Jurkat, Clone E6-1 (cell line): ENCODE measurements around the gene DCDC2.
"Not testable (repeated sequence)": the region's sequence is repeated elsewhere in the genome, so short reads cannot be mapped to it uniquely, and the experiment has no call there.

Experiments
- DNase-seq: peaks from one replicate; pipeline ENCODE4 v3.0.0-alpha.2; 2011; ENCODE audit warnings: low read depth, low spot score
- H3K4me3 ChIP-seq: 2 replicates; pipeline ENCODE4 v1.5.1; 2011; ENCODE audit warnings: mild to moderate bottlenecking, low read length, control low read depth, moderate library complexity

The DCDC2 gene

GRCh38 chr6:24330137-24330732 lies 27.6 kb downstream of the DCDC2 start:
- H3K4me3 ChIP-seq, result no peak overlapping the region
- DNase-seq, result no peak

DNA sequence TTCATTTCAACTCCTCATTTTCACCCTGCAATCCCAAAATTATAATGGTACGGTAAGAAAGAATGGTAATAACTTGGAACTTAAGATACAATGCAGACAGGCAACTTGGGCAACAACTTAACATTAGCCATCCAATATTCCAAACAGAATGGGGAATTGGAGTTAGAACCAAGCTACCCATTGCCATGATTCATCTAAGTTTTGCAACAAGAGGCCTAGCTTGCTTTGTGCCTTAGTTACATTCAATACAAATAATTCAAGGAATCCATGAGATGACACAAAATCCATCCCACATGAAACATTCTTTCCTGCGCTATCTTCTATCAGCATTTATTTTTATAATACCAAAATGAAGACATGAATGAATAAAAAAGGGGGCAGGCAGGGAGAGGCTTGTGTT lies 28.4 kb downstream of the DCDC2 start:
- DNase-seq, result no peak
- no peak overlapping the region for H3K4me3 ChIP-seq

DNA sequence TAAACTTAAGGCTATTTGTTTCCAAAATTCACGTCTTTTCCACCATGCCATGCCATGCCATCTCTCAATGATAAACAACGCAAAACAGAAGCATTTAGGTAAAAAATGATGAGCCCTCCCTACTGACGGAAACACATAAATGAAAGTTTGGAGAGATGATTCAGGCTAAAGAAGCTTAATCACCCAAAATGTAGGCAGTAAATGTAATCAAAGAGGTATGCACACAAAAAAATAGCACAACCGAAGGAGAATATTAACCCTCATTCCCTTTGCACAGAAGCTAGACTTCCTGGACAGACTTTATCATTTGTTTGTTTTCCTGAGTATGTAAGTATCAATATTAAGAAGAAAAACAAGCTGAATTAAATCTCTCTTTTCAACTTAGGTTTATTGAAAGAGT lies 28.8 kb downstream of the DCDC2 start:
- DNase-seq, result no peak
- H3K4me3 ChIP-seq, result no peak overlapping the region

DNA sequence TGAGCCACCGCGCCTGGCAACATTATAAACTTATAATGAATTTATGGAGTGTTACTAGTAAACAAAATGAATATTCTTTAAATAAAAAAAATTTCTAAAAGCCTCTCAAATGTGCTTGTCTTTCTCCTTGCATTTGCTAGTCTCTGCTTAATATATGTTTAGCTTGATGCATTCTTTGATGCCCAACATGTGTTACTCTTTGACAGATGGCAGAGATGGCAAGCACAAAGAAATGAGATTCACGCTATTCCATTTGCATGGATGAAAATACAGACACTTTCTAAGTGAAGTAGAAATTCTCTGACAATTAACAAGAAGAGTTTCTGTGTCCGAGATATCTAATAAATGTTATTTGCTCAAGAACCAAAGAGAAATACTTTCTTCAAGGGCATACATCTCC lies 30.1 kb downstream of the DCDC2 start:
- H3K4me3 ChIP-seq, result no peak overlapping the region
- DNase-seq, result no peak

- DNase-seq, result no peak
- H3K4me3 ChIP-seq, result no peak overlapping the region
Measured at GRCh38 chr6:24325978-24326377, 31.9 kb downstream of the DCDC2 start.

DNA sequence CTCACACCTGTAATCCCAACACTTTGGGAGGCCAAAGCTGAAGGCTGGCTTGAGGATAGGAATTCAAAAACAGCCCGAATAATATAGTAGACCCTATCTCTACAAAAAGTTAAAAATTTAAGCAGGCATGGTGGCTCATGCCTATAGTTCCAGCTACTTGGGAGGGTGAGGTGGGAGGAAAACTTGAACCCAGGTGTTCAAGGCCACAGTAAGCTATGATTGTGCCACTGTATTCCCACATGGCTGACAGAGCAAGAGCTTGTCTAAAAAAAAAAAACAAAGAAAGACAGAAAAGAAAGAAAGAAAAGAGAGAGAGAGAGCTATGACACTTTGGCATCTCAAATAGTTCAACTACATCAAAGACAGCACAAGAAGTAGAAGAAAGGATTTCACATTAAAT lies 33.2 kb downstream of the DCDC2 start:
- no peak overlapping the region for H3K4me3 ChIP-seq
- DNase-seq, result no peak

DNA sequence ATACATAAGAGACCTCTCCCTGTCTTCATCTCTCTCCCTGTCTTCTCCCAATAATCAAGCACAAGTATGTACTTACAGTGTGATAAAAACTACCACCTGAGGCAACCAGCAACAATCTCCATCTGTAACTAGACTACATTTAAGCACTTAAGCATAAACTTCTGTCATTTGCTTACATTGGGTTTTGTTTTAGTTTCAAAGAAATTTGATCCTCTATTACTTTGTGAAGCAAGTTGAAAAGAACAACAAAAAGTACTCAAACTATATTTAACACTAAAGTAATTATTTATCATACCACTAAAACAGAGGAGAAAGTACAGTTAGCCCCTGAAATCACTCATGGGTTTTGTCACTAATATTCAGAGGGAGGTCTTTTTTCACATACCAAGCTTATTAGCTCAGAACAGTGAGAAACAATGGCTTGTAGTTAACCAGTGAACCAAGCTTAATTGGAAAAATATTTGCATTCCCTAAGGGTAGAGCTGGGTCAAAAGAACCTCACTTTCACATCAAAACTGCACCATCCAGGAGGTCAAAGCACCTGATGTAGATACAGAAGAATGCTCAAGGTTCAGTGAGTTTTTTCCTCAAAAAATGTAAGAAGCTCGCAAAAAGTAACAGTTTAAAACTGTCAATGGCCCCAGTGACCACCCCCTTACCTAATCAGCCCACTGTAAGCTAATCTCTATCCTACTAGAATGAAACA lies 34.1 kb downstream of the DCDC2 start:
- DNase-seq, result no peak
- no peak overlapping the region for H3K4me3 ChIP-seq

GRCh38 chr6:24322924-24323323 lies 34.9 kb downstream of the DCDC2 start:
- no peak overlapping the region for H3K4me3 ChIP-seq
- DNase-seq, result no peak

DNA sequence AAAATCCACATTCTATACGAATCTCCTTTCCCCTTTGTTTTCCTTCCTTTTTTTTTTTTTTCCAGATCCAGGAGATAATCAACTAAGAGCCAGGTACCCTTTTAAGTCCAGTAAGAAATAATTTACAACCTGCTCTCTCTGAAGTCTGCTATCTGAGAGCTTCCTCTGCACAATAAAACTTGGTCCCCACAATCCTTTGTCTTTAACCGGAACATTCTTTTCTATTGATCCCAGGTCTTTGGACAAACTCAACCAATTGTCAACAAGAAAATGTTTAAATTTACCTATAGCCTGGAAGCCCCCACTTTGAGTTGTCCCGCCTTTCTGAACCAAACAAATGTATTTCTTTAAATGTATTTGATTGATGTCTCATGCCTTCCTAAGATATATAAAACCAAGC lies 35.4 kb downstream of the DCDC2 start:
- H3K4me3 ChIP-seq, DNase-seq: not testable (repeated sequence)

- H3K4me3 ChIP-seq, result no peak overlapping the region
- no peak for DNase-seq
Measured at GRCh38 chr6:24321538-24322162, 36.2 kb downstream of the DCDC2 start.

- no peak overlapping the region for H3K4me3 ChIP-seq
- no peak for DNase-seq
Measured at GRCh38 chr6:24313251-24314141, 44.4 kb downstream of the DCDC2 start.

GRCh38 chr6:24311775-24312174 lies 46.1 kb downstream of the DCDC2 start:
- not testable (repeated sequence) for H3K4me3 ChIP-seq, DNase-seq

GRCh38 chr6:24307881-24308280 lies 50.0 kb downstream of the DCDC2 start:
- H3K4me3 ChIP-seq, result no peak overlapping the region
- no peak for DNase-seq

DNA sequence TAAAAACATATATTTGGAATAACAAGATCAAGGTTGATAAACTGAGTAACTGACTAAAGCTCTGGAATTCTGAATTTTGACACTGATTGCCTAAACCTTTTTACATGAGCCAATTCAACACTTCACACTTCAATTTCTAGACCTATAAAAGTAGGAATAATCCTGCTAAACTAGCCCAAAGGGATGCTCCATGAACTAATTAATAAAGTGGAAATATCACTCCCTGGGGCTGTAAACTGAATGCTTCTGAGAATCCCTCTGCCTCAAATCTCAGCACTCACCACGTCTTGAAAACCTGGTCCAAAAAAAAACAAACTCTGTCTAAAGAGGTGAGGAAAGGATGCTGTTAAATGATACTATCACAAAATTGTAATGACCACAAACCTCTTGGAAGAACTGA lies 50.9 kb downstream of the DCDC2 start:
- DNase-seq, result no peak
- H3K4me3 ChIP-seq, result no peak overlapping the region

DNA sequence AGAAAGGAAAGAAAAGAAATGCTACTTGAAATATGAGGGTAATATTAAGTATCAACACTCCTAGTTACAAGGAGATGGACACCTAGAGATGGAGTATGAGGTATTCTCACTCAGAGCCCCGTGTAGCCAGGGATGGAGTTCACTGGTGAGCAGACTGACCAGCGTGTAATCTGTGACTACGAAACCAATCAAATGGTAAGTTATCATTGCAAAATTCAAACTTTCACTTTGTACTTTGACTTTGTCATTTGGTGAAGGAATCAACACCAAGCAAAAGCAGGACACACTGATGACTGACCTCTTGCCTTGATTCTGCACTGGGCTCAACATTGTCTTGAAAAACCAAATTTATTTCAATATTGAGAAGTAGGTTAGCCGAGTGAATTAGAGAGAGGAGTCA lies 51.8 kb downstream of the DCDC2 start:
- no peak for DNase-seq
- H3K4me3 ChIP-seq, result no peak overlapping the region

GRCh38 chr6:24296944-24297343 lies 60.9 kb downstream of the DCDC2 start:
- no peak for DNase-seq
- H3K4me3 ChIP-seq, result no peak overlapping the region

- not testable (repeated sequence) for DNase-seq, H3K4me3 ChIP-seq
Measured at GRCh38 chr6:24293852-24294251, 64.0 kb downstream of the DCDC2 start.

GRCh38 chr6:24287239-24287638 lies 70.6 kb downstream of the DCDC2 start:
- no peak for DNase-seq
- H3K4me3 ChIP-seq, result no peak overlapping the region

DNA sequence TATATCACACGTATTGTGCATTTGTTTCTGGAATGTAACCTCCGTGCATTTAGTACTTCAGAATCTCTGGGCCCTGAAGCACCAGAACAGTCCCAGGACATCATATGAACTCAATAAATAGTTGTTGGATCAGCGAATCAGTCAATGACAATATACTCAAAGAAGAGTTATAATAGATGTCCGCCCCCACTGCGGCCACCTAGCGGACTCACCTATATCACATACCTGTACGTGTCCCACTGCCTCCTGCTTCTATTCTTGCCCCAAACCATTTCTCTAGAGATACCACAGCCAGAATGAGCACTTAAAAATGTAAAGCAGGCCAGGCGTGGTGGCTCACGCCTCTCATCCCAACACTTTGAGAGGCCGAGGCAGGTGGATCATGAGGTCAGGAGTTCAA lies 73.9 kb downstream of the DCDC2 start:
- no peak for DNase-seq
- H3K4me3 ChIP-seq, result no peak overlapping the region
